DOHH2 (cell line): ENCODE results near the gene PRTN3.
"Not testable (repeated sequence)": the region's sequence is repeated elsewhere in the genome, so short reads cannot be mapped to it uniquely, and the experiment has no call there.

ENCODE experiments used
- EZH2phosphoT487 ChIP-seq: fragments of 200-600 bp; sonication (generic); IDR thresholded peaks from 2 replicates; pipeline ENCODE4 v1.6.1; 2017; ENCODE audit warnings: borderline replicate concordance, mild to moderate bottlenecking, antibody characterized with exemption, low read length, moderate library complexity, mixed read lengths
- TF ChIP-seq, protein P1 (sequence below): fragments of 200-600 bp; sonication (generic); IDR thresholded peaks from one replicate; pipeline ENCODE4 v1.5.1; 2014; ENCODE audit warnings: antibody characterized with exemption, mild to moderate bottlenecking, low read depth, low read length; ENCODE audit not compliant: poor library complexity, severe bottlenecking

DNA sequence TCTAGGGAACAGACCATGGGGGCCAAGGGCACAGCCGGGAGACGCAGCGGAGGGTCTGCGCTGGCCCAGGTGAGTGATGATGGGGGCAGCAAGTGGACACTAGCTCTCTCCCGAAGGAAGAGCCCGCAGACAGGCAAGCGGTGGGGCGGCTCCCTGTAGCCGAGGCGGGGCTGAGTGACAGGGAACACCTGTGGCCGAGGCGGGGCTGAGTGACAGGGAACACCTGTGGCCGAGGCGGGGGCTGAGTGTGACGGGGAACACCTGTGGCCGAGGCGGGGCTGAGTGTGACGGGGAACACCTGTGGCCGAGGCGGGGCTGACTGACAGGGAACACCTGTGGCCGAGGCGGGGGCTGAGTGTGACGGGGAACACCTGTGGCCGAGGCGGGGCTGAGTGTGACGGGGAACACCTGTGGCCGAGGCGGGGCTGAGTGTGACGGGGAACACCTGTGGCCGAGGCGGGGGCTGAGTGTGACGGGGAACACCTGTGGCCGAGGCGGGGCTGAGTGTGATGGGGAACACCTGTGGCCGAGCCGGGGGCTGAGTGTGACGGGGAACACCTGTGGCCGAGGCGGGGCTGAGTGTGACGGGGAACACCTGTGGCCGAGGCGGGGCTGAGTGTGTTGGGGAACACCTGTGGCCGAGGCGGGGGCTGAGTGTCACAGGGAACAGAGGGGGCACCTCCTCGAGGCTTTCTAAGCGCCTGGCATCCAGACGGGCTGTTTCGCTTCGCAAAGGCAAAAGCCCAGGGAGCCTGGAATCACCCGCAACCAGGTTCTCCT is 50.8 kb downstream of the PRTN3 start:
- TF ChIP-seq, protein P1, sequence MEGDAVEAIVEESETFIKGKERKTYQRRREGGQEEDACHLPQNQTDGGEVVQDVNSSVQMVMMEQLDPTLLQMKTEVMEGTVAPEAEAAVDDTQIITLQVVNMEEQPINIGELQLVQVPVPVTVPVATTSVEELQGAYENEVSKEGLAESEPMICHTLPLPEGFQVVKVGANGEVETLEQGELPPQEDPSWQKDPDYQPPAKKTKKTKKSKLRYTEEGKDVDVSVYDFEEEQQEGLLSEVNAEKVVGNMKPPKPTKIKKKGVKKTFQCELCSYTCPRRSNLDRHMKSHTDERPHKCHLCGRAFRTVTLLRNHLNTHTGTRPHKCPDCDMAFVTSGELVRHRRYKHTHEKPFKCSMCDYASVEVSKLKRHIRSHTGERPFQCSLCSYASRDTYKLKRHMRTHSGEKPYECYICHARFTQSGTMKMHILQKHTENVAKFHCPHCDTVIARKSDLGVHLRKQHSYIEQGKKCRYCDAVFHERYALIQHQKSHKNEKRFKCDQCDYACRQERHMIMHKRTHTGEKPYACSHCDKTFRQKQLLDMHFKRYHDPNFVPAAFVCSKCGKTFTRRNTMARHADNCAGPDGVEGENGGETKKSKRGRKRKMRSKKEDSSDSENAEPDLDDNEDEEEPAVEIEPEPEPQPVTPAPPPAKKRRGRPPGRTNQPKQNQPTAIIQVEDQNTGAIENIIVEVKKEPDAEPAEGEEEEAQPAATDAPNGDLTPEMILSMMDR = not testable (repeated sequence)
- TF ChIP-seq EZH2phosphoT487 = not testable (repeated sequence)
